Esophagus squamous epithelium (tissue), 4 donors: Measurements from ENCODE around the gene RFX2.

Experiments
- CTCF ChIP-seq, 6 experiments: fragments of 450-650 bp in 4 of 6; fragments of 200-600 bp in 2 of 6; sonication (generic) in 2 of 6; IDR thresholded peaks; one replicate each; pipeline ENCODE4 v1.5.1; 2016 to 2019; ENCODE audit warnings: antibody characterized with exemption in 6 of 6, mild to moderate bottlenecking in 4 of 6, moderate library complexity in 4 of 6
- POLR2A ChIP-seq, 4 donors: fragments of 450-650 bp; IDR thresholded peaks; one replicate each; pipeline ENCODE4 v1.6.1; 2017; ENCODE audit warnings: antibody characterized with exemption in 4 of 4, mild to moderate bottlenecking in 4 of 4, moderate library complexity in 3 of 4

GRCh38 chr19:5959260-5960004 is 150.9 kb downstream of the RFX2 start:
- TF ChIP-seq CTCF (IDR thresholded peaks at IDR 0.05), result no peak
- TF ChIP-seq POLR2A (IDR thresholded peaks at IDR 0.05), result no peak
